DMS153 treated with DMSO at 0.1 percent for 48 hours (cell line): ENCODE data around the gene TNPO2.
"Not testable (repeated sequence)": the region's sequence is repeated elsewhere in the genome, so short reads cannot be mapped to it uniquely, and the experiment has no call there.

Source experiments
- DNase-seq: peaks from one replicate; lab custom pipeline; 2025; ENCODE audit not compliant: unreplicated experiment; lab: John Stamatoyannopoulos, UW

The TNPO2 gene

DNA sequence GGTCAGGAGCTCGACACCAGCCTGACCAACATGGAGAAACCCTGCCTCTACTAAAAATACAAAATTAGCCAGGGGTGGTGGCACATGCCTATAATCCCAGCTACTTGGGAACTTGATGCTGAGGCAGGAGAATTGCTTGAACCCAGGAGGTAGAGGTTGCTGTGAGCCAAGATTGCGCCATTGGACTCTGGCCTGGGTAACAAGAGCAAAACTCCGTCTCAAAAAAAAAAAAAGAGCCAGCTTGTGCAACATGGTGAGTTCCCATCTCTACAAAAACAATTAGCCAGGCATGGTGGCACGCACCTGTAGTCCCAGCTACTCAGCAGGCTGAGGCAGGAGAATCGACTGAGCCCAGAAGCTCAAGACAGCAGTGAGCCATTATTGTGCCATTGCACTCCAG lies 45.7 kb downstream of the TNPO2 start:
- DNase-seq = not testable (repeated sequence)

DNA sequence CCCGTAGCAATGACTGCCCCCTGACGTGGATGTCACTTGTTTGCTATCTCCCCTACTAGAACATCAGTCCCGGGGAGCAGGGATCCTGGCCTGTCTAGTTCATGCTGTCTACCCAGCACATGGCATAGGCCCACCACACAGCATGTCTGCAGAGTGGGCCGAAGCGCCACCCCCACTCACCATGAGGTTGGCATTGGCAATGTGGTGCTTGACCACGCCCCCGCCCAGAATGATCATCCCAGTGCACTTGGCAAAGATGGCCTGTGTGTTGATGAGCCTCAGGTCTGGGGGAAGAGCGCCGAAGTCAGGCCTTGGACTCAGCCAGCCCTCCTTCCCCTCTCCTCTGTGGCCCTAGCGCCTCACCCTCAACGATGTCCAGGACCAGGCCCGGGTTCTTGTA lies 46.8 kb downstream of the TNPO2 start:
- DNase-seq = no peak

DNA sequence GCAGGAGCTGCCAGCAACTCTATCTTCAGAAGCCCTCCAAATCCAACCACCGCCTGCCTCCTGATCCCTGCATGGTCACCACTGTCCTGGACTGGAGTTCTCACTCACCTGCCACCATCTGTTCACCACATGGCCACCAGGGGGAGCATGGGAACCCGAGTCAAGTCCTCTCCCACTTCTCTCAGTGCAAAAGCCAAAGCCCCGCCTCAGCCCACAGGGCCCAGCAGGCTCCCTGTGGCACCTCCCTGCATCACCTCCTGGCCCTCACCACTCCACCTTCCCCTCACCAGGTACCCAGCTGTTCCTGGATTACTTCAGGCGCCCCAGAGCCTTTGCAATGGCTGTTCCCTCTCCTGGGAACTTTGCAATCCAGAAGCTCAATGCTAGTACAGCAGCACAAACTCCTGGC lies 47.3 kb downstream of the TNPO2 start:
- DNase-seq = peak; percentile 59

- DNase-seq = no peak
Measured at GRCh38 chr19:12675940-12676339, 47.8 kb downstream of the TNPO2 start.

- DNase-seq = no peak
Measured at GRCh38 chr19:12675399-12675798, 48.3 kb downstream of the TNPO2 start.

- no peak for DNase-seq
Measured at GRCh38 chr19:12672744-12673143, 51.0 kb downstream of the TNPO2 start.

GRCh38 chr19:12670159-12670928 lies 53.4 kb downstream of the TNPO2 start:
- DNase-seq = no peak

- peak; percentile 66 for DNase-seq
Measured at GRCh38 chr19:12669270-12670158, 54.2 kb downstream of the TNPO2 start.

DNA sequence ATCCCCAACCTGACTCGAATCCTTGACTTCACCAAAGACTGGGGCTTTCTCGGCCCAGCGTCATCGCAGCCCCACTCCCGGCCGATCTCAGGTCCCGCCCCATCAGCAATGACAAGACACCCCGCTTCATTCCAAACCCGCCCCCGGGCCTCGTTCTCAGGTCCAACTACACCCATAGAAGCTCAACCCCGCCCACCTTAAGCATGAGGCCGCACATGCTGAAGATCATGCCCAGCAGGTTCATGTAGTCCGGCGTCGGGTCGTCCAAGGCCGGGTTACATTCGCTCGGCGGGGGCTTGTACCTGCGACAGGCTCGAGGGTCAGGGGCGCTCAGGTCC lies 54.8 kb downstream of the TNPO2 start:
- no peak for DNase-seq

DNA sequence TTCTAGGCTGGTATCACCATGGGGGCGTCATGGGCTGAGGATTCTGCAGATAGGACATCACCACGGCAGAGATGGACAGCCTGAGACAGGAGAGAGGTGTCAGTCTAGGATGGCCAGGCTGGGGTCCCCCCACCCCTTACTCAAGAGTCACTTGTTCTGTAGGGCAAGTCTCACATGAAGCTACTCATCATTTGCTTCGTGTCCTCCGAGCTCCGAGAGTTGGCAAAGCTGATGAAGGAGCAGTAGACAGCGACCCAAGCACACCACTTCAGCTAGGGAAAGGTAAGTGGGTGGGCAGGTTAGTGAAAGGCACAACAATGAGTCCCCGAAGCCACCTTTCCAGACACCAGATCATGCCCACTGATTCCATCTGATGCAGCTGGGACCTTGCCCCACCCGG lies 55.4 kb downstream of the TNPO2 start:
- no peak for DNase-seq

GRCh38 chr19:12667731-12668302 lies 55.9 kb downstream of the TNPO2 start:
- no peak for DNase-seq

- DNase-seq = peak; percentile 36
Measured at GRCh38 chr19:12666265-12667048, 57.3 kb downstream of the TNPO2 start, which contains the start of the genes MAN2B1 and WDR83. Gene MAN2B1 (minus strand): TSS chr19:12666742. CDS start chr19:12666701, 41 bp downstream. Gene WDR83 (plus strand): TSS chr19:12666807. CDS start chr19:12669791, 2,984 bp downstream.

DNA sequence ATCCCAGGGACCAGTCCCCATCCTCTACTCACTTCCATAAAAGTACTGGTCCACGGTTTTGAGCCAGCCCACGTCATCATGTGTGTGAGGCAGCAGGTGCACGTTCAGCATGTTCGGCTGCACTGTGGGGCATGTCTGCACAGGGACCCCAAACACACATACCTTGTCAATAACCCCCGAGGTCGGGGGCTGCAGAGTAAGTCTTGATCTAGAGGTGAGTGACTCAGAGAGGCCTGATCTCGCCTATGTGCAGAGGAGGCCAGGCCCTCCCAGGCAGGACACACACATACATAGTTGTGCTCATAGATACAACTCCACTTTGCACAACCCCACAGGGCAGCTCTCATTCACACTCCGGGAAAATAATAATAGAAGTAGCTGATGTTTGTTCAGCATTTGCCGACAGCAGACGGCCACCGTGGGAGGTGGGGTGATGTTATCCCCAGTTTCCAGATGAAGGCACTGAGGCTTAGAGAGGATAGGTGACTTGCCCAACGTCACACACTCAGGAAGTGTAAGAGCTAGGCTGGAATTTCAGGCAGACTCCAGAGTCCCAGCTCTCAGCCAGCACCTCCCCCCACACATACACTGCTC lies 58.0 kb downstream of the TNPO2 start:
- DNase-seq = no peak

DNA sequence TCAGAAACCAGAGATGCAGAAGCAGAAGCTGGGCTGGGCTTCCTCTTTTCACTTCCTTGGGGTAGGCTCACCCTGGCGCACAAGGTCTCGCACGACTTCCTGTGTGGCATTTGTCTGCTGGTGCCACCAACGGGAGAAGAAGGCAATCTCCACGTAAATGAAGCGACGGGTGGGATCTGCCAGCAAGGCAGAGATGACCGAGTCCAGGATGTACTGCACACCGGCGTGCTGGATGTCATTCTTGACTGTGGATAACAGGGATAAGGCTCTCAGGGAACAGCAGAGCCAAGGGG lies 58.5 kb downstream of the TNPO2 start:
- DNase-seq = no peak

GRCh38 chr19:12664406-12665280 lies 59.1 kb downstream of the TNPO2 start:
- DNase-seq = no peak

DNA sequence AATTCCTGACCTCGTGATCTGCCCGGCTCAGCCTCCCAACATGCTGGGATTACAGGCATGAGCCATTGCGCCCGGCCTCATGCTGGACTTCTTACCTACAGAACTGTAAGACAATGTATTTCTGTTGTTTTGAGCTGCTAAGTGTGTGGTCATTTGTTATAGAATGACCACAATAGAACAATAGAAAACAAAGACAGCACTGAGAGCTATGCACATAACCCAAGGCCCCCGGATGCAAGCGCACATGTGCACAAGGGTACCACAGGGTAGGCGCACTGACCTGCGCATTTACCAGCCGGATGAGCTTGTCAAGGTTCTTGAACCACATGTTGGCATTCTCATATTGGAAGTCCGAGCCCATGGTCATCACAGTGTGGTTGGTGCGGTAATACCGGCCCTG lies 62.8 kb downstream of the TNPO2 start:
- DNase-seq = no peak

- no peak for DNase-seq
Measured at GRCh38 chr19:12657966-12658365, 65.8 kb downstream of the TNPO2 start.

DNA sequence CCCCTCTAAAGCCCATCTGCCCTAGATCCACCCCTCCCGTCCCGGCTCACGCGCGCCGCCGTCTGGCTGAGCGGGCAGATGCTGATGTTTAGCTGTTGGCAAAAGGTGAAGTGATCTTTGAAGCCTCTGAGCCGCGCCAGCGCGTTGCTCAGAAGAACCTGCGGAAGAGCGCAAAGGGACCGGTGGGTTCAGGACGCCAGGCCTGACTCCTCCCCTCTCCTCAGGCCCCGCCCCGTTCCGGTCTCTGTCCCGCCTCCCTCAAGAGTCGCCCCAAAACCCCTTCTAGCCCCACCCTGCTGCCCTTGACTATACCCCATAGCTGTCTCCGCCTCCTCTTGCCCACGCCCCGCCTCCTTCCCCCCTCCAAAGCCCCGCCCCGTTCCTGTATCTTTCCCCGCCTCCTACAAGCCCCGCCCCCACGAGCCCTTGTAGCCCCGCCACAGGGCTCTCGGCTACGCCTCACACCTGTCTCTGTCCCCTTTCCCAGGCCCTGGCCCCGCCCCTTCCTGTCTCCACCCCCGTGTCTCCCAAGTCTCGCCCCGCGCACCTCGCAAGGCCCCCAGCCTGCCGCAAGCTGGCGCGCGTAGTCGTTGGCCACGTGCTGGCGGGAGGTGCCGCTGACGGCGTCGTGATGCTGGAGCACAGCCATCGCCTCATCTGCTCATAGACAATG lies 66.7 kb downstream of the TNPO2 start:
- no peak for DNase-seq

DNA sequence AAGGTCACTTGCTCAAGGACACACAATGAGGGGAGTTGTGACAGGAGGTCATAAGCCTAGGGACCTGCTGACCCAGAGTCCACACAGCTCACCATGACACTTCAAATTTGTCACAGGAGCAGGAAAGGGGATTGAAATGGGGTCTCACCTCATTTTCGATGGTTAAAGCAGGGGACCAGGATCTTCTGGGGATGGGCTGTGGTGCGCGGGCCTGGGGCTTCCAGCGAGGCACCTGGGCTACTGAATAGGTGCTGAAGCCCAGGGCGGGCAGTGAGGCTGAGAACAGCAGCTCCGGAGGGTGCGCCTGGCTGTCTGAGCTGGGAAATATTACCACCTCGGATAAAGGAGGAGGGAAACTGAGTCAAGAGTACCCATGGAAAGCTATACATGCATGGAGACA lies 68.2 kb downstream of the TNPO2 start:
- no peak for DNase-seq
